PC-3 (cell line): Measurements from ENCODE around the gene SOS1. TPM values are rescaled to one million over a fixed set of nuclear protein-coding genes. Genes with fewer than 3 reads are reported as not detected.

Experiments used
- ATAC-seq: fragments of 200-7000 bp; cut with Tn5 transposase; 2 replicates; pipeline ENCODE4 v1.9.1; 2020; ENCODE audit warnings: mild to moderate bottlenecking, moderate library complexity
- BruUV-seq: library from RNA; stranded (reverse); fragments of 400-500 nt; replicated peaks from 2 replicates; lab custom pipeline; 2021; lab: Mats Ljungman, UMichigan
- CTCF ChIA-PET: fragments of 300-600 bp; sonication (Branson Sonifier 250); formaldehyde crosslinking; loops from one replicate; lab custom pipeline; 2022; ENCODE audit warnings: antibody characterized with exemption; lab: Charles Lee
- POLR2A ChIA-PET: fragments of 300-600 bp; sonication (Branson Sonifier 250); formaldehyde crosslinking; loops from one replicate; lab custom pipeline; 2022; ENCODE audit warnings: antibody characterized with exemption; ENCODE audit not compliant: unreplicated experiment; lab: Charles Lee
- DNase-seq: peaks from one replicate; pipeline ENCODE4 v3.0.0-alpha.2; 2015
- H2AFZ ChIP-seq: fragments of 300-600 bp; sonication (generic); 2 replicates; pipeline ENCODE4 v1.6.0; 2016; ENCODE audit warnings: antibody characterized with exemption, low read length
- H3F3A ChIP-seq: fragments of 300-600 bp; sonication (generic); one replicate; pipeline ENCODE4 v1.6.0; 2017; ENCODE audit warnings: antibody characterized with exemption, low read length, control low read depth, mild to moderate bottlenecking; ENCODE audit not compliant: unreplicated experiment
- H3K27ac ChIP-seq: fragments of 300-600 bp; sonication (generic); 2 replicates; pipeline ENCODE4 v1.5.1; 2016; ENCODE audit warnings: mild to moderate bottlenecking, low read length
- H3K27me3 ChIP-seq: fragments of 300-600 bp; sonication (generic); 2 replicates; pipeline ENCODE4 v1.6.1; 2016; ENCODE audit warnings: low read length, mixed read lengths
- H3K36me3 ChIP-seq: fragments of 300-600 bp; sonication (generic); 2 replicates; pipeline ENCODE4 v1.6.1; 2016; ENCODE audit warnings: low read depth, mixed run types, low read length, mixed read lengths
- H3K4me1 ChIP-seq: fragments of 300-600 bp; sonication (generic); 2 replicates; pipeline ENCODE4 v1.5.1; 2016; ENCODE audit warnings: low read length; ENCODE audit not compliant: insufficient read depth
- H3K4me2 ChIP-seq: fragments of 300-600 bp; sonication (generic); 2 replicates; pipeline ENCODE4 v1.6.0; 2016; ENCODE audit warnings: low read length
- H3K4me3 ChIP-seq: fragments of 300-600 bp; sonication (generic); 2 replicates; pipeline ENCODE4 v1.5.1; 2016; ENCODE audit warnings: mild to moderate bottlenecking, low read length, mixed read lengths
- H3K79me2 ChIP-seq: fragments of 300-600 bp; sonication (generic); 2 replicates; pipeline ENCODE4 v1.6.1; 2017; ENCODE audit warnings: low read length, mixed read lengths
- H3K9ac ChIP-seq: fragments of 300-600 bp; sonication (generic); 2 replicates; pipeline ENCODE4 v1.6.0; 2016; ENCODE audit warnings: mild to moderate bottlenecking, low read length
- H3K9me2 ChIP-seq: fragments of 300-600 bp; sonication (generic); replicated peaks from 2 replicates; pipeline ENCODE4 v1.6.1; 2016; ENCODE audit warnings: mixed run types, low read length, mixed read lengths
- H3K9me3 ChIP-seq: fragments of 300-600 bp; sonication (generic); 2 replicates; pipeline ENCODE4 v1.6.1; 2016; ENCODE audit warnings: low read length, mixed read lengths
- H4K20me1 ChIP-seq: fragments of 300-600 bp; sonication (generic); 2 replicates; pipeline ENCODE4 v1.6.1; 2016; ENCODE audit warnings: low read length, mixed read lengths
- CTCF ChIP-seq: fragments of 300-600 bp; sonication (generic); conservative IDR thresholded peaks from 2 replicates; pipeline ENCODE4 v1.5.1; 2017; ENCODE audit warnings: antibody characterized with exemption, low read depth, mild to moderate bottlenecking, low read length
- EZH2 ChIP-seq: fragments of 300-600 bp; sonication (generic); IDR thresholded peaks from one replicate; pipeline ENCODE4 v1.6.1; 2017; ENCODE audit warnings: antibody characterized with exemption, mild to moderate bottlenecking, low read length; ENCODE audit not compliant: unreplicated experiment
- EZH2phosphoT487 ChIP-seq: fragments of 300-600 bp; sonication (generic); IDR thresholded peaks from 2 replicates; pipeline ENCODE4 v1.6.1; 2018; ENCODE audit warnings: mild to moderate bottlenecking, antibody characterized with exemption, low read length, borderline replicate concordance
- intact Hi-C: fragments of 100-400 bp; cut with micrococcal nuclease; formaldehyde crosslinking; loops from 2 replicates; pipeline ENCODE4 v1.9.0; 2023
- total RNA-seq: library from RNA; depleted of rRNA; stranded (reverse); fragments of >200 nt; gene quantifications from 2 replicates; pipeline ENCODE4 v1.2.3, GENCODE V29; 2014

Gene SOS1
- total RNA-seq, 1 experiment from 2014 or later = 9.7 TPM

GRCh38 chr2:38988716-38989115 is 132.1 kb downstream of the SOS1 start:
- POLR2A ChIA-PET = no interaction called here
- H3F3A ChIP-seq = no peaks in the 10 kb centered on the region

GRCh38 chr2:38982498-38982897 is 138.4 kb downstream of the SOS1 start:
- no TSS peak for BruUV-seq
- intact Hi-C loops = no loop called here
- DNase-seq (no peak), ATAC-seq (no peak)
- H3K4me2 ChIP-seq = no peak overlapping the region
- peaks cover 8% of the 10 kb centered on the region for H3K36me3 ChIP-seq
- H4K20me1 ChIP-seq = no peaks in the 10 kb centered on the region
- no peaks in the 10 kb centered on the region for H3K27me3 ChIP-seq
- no peak overlapping the region for H2AFZ ChIP-seq
- CTCF ChIA-PET = no interaction called here
- no peaks in the 10 kb centered on the region for H3K4me1 ChIP-seq
- no peak overlapping the region for H3K9ac ChIP-seq
- no peak overlapping the region for H3K27ac ChIP-seq
- H3K9me3 ChIP-seq = no peaks in the 10 kb centered on the region
- no peaks in the 10 kb centered on the region for H3K9me2 ChIP-seq
- POLR2A ChIA-PET = no interaction called here
- no peak overlapping the region for H3K4me3 ChIP-seq
- TF ChIP-seq CTCF (no peak), EZH2 (no peak), EZH2phosphoT487 (no peak)
- H3K79me2 ChIP-seq = no peaks in the 10 kb centered on the region
- H3F3A ChIP-seq = no peaks in the 10 kb centered on the region

More at GRCh38 chr2:38988716-38989115, 132.1 kb downstream of the SOS1 start:
- no peak overlapping the region for H3K4me3 ChIP-seq
- H3K79me2 ChIP-seq = no peaks in the 10 kb centered on the region
- H3K9me3 ChIP-seq = no peaks in the 10 kb centered on the region
- no peak overlapping the region for H3K27ac ChIP-seq
- H4K20me1 ChIP-seq = no peaks in the 10 kb centered on the region
- no TSS peak for BruUV-seq
- no peaks in the 10 kb centered on the region for H3K27me3 ChIP-seq
- CTCF ChIA-PET = no interaction called here
- H3K4me1 ChIP-seq = no peaks in the 10 kb centered on the region
- H2AFZ ChIP-seq = no peak overlapping the region
- no peak overlapping the region for H3K9ac ChIP-seq
- H3K36me3 ChIP-seq = peaks cover 17% of the 10 kb centered on the region
- no peak overlapping the region for H3K4me2 ChIP-seq
- no peak for DNase-seq
- no peak for ATAC-seq
- TF ChIP-seq CTCF = no peak
- TF ChIP-seq EZH2phosphoT487 = no peak
- TF ChIP-seq EZH2 = no peak
- intact Hi-C loops = no loop called here
- no peaks in the 10 kb centered on the region for H3K9me2 ChIP-seq

- ATAC-seq (no peak), DNase-seq (no peak)
- Histone ChIP-seq H3K4me3 (no peak overlapping the region), H2AFZ (no peak overlapping the region), H3K9me3 (no peaks in the 10 kb centered on the region), H3K9ac (no peak overlapping the region), H4K20me1 (no peaks in the 10 kb centered on the region), H3K4me1 (no peaks in the 10 kb centered on the region), H3K9me2 (no peaks in the 10 kb centered on the region), H3K79me2 (no peaks in the 10 kb centered on the region), H3K4me2 (no peak overlapping the region), H3K27me3 (no peaks in the 10 kb centered on the region), H3K36me3 (peaks cover 8% of the 10 kb centered on the region), H3K27ac (no peak overlapping the region), H3F3A (no peaks in the 10 kb centered on the region)
- POLR2A ChIA-PET = no interaction called here
- intact Hi-C loops = no loop called here
- CTCF ChIA-PET = no interaction called here
- TF ChIP-seq EZH2phosphoT487 (no peak), CTCF (no peak), EZH2 (no peak)
- BruUV-seq = no TSS peak
Measured at GRCh38 chr2:38981670-38982357, 139.0 kb downstream of the SOS1 start.
